Lower lobe of right lung (tissue), 2 donors: ENCODE measurements around the gene KRT78. TPM values are rescaled to one million over a fixed set of nuclear protein-coding genes. Genes with fewer than 3 reads are reported as not detected.

Experiments
- ATAC-seq, 2 donors: fragments of 200-7000 bp; cut with Tn5 transposase; one replicate each; pipeline ENCODE4 v1.9.1; 2020 to 2022; ENCODE audit warnings: mild to moderate bottlenecking in 2 of 2, moderate library complexity in 2 of 2
- DNase-seq: peaks from one replicate; pipeline ENCODE4 v3.0.0-alpha.2; 2020
- H3K27ac ChIP-seq: fragments of 200-600 bp; one replicate; pipeline ENCODE4 v1.8.0; 2022
- H3K27me3 ChIP-seq: fragments of 200-600 bp; one replicate; pipeline ENCODE4 v1.8.0; 2022; ENCODE audit warnings: low read depth
- H3K36me3 ChIP-seq: fragments of 200-600 bp; one replicate; pipeline ENCODE4 v1.8.0; 2022; ENCODE audit warnings: mild to moderate bottlenecking
- H3K4me1 ChIP-seq: fragments of 200-600 bp; one replicate; pipeline ENCODE4 v1.8.0; 2022
- H3K4me3 ChIP-seq: fragments of 200-600 bp; one replicate; pipeline ENCODE4 v1.8.0; 2022; ENCODE audit warnings: mild to moderate bottlenecking
- H3K9me3 ChIP-seq: fragments of 200-600 bp; one replicate; pipeline ENCODE4 v1.8.0; 2022
- intact Hi-C: fragments of 100-400 bp; cut with DNase I; formaldehyde crosslinking; loops from one replicate; pipeline ENCODE4 v1.11.0; 2022
- total RNA-seq: library from RNA; stranded (reverse); fragmentation: NEBNext Ultra II Directional; extraction: Animal tissue kit (Norgen Biotek cat#: 25700); gene quantifications from one replicate; pipeline ENCODE4 v1.2.1, GENCODE V29; 2021
- TF ChIP-seq, protein P1 (sequence below): fragments of 200-600 bp; IDR thresholded peaks from one replicate; pipeline ENCODE4 v1.8.0; 2022; ENCODE audit warnings: antibody characterized with exemption, mild to moderate bottlenecking
- donor health status: DM: no; HTN: yes; CAD: no; lungs with severe emphysema.

KRT78 gene
- total RNA-seq, 1 donor from 2014 or later = not detected

DNA sequence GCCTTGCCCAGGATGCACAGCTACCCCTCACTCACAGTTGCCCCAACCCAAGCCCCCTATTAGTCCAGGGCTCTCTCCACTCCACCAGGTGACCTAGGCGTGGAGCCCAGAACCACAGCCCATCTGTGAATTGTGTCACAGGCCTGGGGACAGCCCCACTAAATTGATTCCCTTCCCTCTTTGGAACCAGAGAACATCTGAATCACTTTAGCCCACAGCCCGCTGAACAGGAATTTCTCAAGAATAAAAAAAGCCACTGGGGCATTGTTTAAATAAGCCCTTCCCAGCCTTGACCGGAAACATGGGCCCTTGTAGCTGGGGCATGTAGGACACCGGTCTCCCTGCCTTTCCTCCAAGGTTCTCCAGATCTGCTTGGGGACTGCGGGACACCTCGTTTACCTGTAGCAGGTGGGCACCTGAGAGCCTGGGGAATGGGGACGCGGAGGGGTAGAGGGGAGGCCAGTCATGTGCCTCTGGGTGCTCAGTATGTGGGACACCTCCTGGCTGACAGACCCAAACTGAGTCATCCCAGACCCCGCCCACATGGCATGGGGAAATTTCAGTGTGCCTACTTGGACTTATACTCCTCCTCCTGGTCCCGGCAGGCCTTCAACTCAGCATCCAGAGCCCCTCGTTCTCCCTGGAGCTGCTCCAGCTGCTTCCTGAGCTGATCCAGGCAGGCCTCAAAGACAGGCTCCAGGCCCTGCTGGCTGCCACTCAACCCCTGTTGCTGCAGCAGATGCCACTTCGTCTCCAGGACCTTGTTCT lies 1.3 kb downstream of the KRT78 start:
- Histone ChIP-seq H3K36me3 (no peaks in the 10 kb centered on the region), H3K27ac (no peak overlapping the region), H3K27me3 (peaks cover 16% of the 10 kb centered on the region), H3K9me3 (no peaks in the 10 kb centered on the region), H3K4me1 (no peaks in the 10 kb centered on the region), H3K4me3 (no peak overlapping the region)
- DNase-seq (no peak), ATAC-seq (peak; percentile 40 to 64)
- intact Hi-C loops = no loop called here
- TF ChIP-seq, protein P1, sequence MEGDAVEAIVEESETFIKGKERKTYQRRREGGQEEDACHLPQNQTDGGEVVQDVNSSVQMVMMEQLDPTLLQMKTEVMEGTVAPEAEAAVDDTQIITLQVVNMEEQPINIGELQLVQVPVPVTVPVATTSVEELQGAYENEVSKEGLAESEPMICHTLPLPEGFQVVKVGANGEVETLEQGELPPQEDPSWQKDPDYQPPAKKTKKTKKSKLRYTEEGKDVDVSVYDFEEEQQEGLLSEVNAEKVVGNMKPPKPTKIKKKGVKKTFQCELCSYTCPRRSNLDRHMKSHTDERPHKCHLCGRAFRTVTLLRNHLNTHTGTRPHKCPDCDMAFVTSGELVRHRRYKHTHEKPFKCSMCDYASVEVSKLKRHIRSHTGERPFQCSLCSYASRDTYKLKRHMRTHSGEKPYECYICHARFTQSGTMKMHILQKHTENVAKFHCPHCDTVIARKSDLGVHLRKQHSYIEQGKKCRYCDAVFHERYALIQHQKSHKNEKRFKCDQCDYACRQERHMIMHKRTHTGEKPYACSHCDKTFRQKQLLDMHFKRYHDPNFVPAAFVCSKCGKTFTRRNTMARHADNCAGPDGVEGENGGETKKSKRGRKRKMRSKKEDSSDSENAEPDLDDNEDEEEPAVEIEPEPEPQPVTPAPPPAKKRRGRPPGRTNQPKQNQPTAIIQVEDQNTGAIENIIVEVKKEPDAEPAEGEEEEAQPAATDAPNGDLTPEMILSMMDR = no peak

GRCh38 chr12:52846356-52846970 lies 2.3 kb downstream of the KRT78 start:
- Histone ChIP-seq H3K4me1 (no peaks in the 10 kb centered on the region), H3K27me3 (peaks cover 12% of the 10 kb centered on the region), H3K27ac (no peak overlapping the region), H3K9me3 (no peaks in the 10 kb centered on the region), H3K4me3 (no peak overlapping the region), H3K36me3 (no peaks in the 10 kb centered on the region)
- ATAC-seq (no peak), DNase-seq (no peak)
- intact Hi-C loops = no loop called here
- TF ChIP-seq, protein P1 = no peak

DNA sequence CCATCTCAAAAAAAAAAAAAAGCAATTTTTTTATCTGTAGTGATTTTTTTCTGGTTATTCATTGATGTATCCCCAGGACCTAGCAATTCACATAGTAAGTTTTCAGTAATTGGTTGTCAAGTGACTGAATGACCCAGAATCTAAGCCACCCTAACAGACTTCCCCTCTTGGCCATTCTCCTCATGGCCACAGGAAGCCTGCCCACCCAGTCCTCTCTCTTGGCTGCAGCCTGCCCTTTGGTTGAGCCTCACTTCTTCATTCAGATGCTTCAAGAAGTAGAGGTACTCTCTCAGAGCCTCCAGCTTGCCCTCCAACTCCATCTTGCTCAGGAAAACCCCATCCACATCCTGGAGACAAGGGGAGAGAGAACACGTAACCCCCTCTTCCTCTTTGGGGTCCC lies 2.8 kb downstream of the KRT78 start:
- Histone ChIP-seq H3K4me1 (no peaks in the 10 kb centered on the region), H3K4me3 (no peak overlapping the region), H3K9me3 (no peaks in the 10 kb centered on the region), H3K36me3 (no peaks in the 10 kb centered on the region), H3K27me3 (peaks cover 7% of the 10 kb centered on the region), H3K27ac (no peak overlapping the region)
- TF ChIP-seq, protein P1 = no peak
- DNase-seq (no peak), ATAC-seq (no peak)
- intact Hi-C loops = no loop called here

DNA sequence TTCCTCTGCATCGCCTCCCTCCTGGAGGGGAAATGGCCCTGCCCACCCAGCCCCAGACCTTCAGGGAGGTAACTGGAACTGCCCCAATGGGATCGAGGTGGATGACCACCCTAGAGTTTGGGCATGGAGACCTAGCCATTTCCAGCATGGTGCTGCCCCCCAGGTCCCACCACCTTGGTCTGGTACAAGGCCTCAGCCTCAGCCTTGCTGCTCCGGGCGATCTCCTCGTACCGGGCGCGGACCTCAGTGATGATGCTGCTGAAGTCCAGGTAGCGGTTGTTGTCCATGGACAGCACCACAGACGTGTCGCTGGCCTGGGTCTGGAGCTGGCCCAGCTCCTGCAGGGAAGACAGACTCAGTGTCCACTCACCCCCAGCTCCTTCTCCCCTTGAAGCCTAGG lies 4.4 kb downstream of the KRT78 start:
- Histone ChIP-seq H3K4me3 (no peak overlapping the region), H3K27me3 (peaks cover 14% of the 10 kb centered on the region), H3K36me3 (no peaks in the 10 kb centered on the region), H3K27ac (no peak overlapping the region), H3K9me3 (no peaks in the 10 kb centered on the region), H3K4me1 (no peaks in the 10 kb centered on the region)
- ATAC-seq = no peak
- TF ChIP-seq, protein P1 = no peak
- intact Hi-C loops = no loop called here
- no peak for DNase-seq

GRCh38 chr12:52839436-52840105 lies 9.2 kb downstream of the KRT78 start:
- peaks cover 33% of the 10 kb centered on the region for H3K27me3 ChIP-seq
- intact Hi-C loops = no loop called here
- DNase-seq = no peak

More at GRCh38 chr12:52839436-52840105, 9.2 kb downstream of the KRT78 start:
- Histone ChIP-seq H3K9me3 (no peaks in the 10 kb centered on the region), H3K4me1 (no peaks in the 10 kb centered on the region), H3K4me3 (no peak overlapping the region), H3K27ac (no peak overlapping the region), H3K36me3 (no peaks in the 10 kb centered on the region)
- ATAC-seq = no peak
- TF ChIP-seq, protein P1 = no peak
